Measurements from ENCODE around the gene NRN1L.

GRCh38 chr16:67841198-67841815 lies 43.4 kb upstream of the NRN1L start:
- TF ChIP-seq, protein P1, sequence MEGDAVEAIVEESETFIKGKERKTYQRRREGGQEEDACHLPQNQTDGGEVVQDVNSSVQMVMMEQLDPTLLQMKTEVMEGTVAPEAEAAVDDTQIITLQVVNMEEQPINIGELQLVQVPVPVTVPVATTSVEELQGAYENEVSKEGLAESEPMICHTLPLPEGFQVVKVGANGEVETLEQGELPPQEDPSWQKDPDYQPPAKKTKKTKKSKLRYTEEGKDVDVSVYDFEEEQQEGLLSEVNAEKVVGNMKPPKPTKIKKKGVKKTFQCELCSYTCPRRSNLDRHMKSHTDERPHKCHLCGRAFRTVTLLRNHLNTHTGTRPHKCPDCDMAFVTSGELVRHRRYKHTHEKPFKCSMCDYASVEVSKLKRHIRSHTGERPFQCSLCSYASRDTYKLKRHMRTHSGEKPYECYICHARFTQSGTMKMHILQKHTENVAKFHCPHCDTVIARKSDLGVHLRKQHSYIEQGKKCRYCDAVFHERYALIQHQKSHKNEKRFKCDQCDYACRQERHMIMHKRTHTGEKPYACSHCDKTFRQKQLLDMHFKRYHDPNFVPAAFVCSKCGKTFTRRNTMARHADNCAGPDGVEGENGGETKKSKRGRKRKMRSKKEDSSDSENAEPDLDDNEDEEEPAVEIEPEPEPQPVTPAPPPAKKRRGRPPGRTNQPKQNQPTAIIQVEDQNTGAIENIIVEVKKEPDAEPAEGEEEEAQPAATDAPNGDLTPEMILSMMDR (IDR thresholded peaks at IDR 0.05 in 2 of 3, conservative IDR thresholded peaks at IDR 0.05 in 1 of 3; ENCODE audit: borderline replicate concordance in 1 of 3, insufficient read depth in 1 of 3, low read depth in 2 of 3, low read length in 2 of 3): no peak
- TF ChIP-seq MAX (IDR thresholded peaks at IDR 0.05) (no peak), EZH2 (IDR thresholded peaks at IDR 0.05) (no peak), ELF1 (IDR thresholded peaks at IDR 0.05; ENCODE audit: borderline replicate concordance, low read depth) (no peak; the same call in 1 of the 2 replicates)

All from HCT116 (cell line).